H1 (cell line): ENCODE data around the gene NLRC3. TPM values are rescaled to one million over a fixed set of nuclear protein-coding genes. Genes with fewer than 3 reads are reported as not detected.

Source experiments
- CTCF ChIA-PET: fragments of 300-600 bp; sonication (Branson Sonifier 250); formaldehyde crosslinking; loops from one replicate; lab custom pipeline; 2021; ENCODE audit not compliant: partially characterized antibody; lab: Charles Lee
- POLR2A ChIA-PET: fragments of 300-600 bp; sonication (Branson Sonifier 250); formaldehyde crosslinking; loops from one replicate; lab custom pipeline; 2021; ENCODE audit warnings: inconsistent platforms; ENCODE audit not compliant: partially characterized antibody; lab: Charles Lee
- DNase-seq, 2 experiments: peaks; one replicate each; pipeline versions ENCODE4 v3.0.0 to v3.0.0-alpha.2; 2010 to 2022; ENCODE audit warnings: low spot score in 2 of 2, low read depth in 1 of 2, mixed read lengths in 1 of 2
- FAIRE-seq: peaks from 2 replicates; lab custom pipeline; 2011; peaks lifted over from hg19 to GRCh38; lab: Jason Lieb, UNC
- H2AFZ ChIP-seq: 2 replicates; pipeline ENCODE4 v1.8.1; 2012; ENCODE audit warnings: low read length, inconsistent platforms
- H2AK5ac ChIP-seq: 2 replicates; pipeline ENCODE4 v1.6.1; 2013; ENCODE audit warnings: low read depth, low read length
- H2BK120ac ChIP-seq: replicated peaks from 2 replicates; pipeline ENCODE3; 2013; ENCODE audit warnings: low read depth, low read length, inconsistent platforms
- H2BK12ac ChIP-seq: 2 replicates; pipeline ENCODE4 v1.6.1; 2013; ENCODE audit warnings: low read depth, low read length
- H2BK15ac ChIP-seq: 2 replicates; pipeline ENCODE4 v1.6.1; 2013; ENCODE audit warnings: low read length
- H2BK20ac ChIP-seq: 2 replicates; pipeline ENCODE4 v1.6.1; 2013; ENCODE audit warnings: low read length
- H2BK5ac ChIP-seq: 2 replicates; pipeline ENCODE4 v1.6.1; 2013; ENCODE audit warnings: low read depth, low read length
- H3K14ac ChIP-seq: 2 replicates; pipeline ENCODE4 v1.6.1; 2013; ENCODE audit warnings: inconsistent platforms; ENCODE audit not compliant: insufficient read length
- H3K18ac ChIP-seq: 2 replicates; pipeline ENCODE4 v1.6.1; 2013; ENCODE audit warnings: low read length; ENCODE audit errors: extremely low read depth
- H3K23ac ChIP-seq: 2 replicates; pipeline ENCODE4 v1.6.1; 2013; ENCODE audit warnings: inconsistent platforms; ENCODE audit not compliant: insufficient read length
- H3K23me2 ChIP-seq: 2 replicates; pipeline ENCODE4 v1.6.1; 2013; ENCODE audit warnings: low read depth, low read length
- H3K27ac ChIP-seq: 2 replicates; pipeline ENCODE4 v1.6.1; 2011; ENCODE audit warnings: low read depth, low read length, inconsistent platforms
- H3K27me3 ChIP-seq, 4 experiments: replicated peaks in 1 of 4; 1 replicate in 1 of 4; 2 replicates in 3 of 4; pipeline versions ENCODE4 v1.6.1 to v1.8.1; 2011 to 2013; ENCODE audit warnings: low read length in 3 of 4, mild to moderate bottlenecking in 3 of 4, inconsistent platforms in 2 of 4, mixed read lengths in 2 of 4, moderate library complexity in 1 of 4; ENCODE audit not compliant: control insufficient read depth in 3 of 4, insufficient read depth in 3 of 4; ENCODE audit errors: extremely low read depth in 1 of 4
- H3K36me3 ChIP-seq, 4 experiments: 2 replicates each; pipeline versions ENCODE4 v1.6.1 to v1.8.1; 2011 to 2013; ENCODE audit warnings: mild to moderate bottlenecking in 4 of 4, low read length in 3 of 4, moderate library complexity in 2 of 4, control low read depth in 1 of 4, inconsistent platforms in 1 of 4; ENCODE audit not compliant: insufficient read depth in 4 of 4, control insufficient read depth in 2 of 4
- H3K4ac ChIP-seq: replicated peaks from 2 replicates; pipeline ENCODE3; 2013; ENCODE audit warnings: low read length, low read depth, mixed read lengths, inconsistent platforms; ENCODE audit not compliant: insufficient read length
- H3K4me1 ChIP-seq, 4 experiments: replicated peaks in 1 of 4; 1 replicate in 1 of 4; 2 replicates in 3 of 4; pipeline versions ENCODE4 v1.6.1 to v1.8.1; 2011 to 2013; ENCODE audit warnings: low read length in 3 of 4, inconsistent platforms in 2 of 4, mixed read lengths in 1 of 4; ENCODE audit not compliant: insufficient read depth in 4 of 4, control insufficient read depth in 3 of 4
- H3K4me2 ChIP-seq, 2 experiments: 2 replicates each; pipeline versions ENCODE4 v1.6.1 to v1.8.1; 2011 to 2013; ENCODE audit warnings: low read depth in 2 of 2, low read length in 2 of 2, control low read depth in 1 of 2, inconsistent platforms in 1 of 2, mild to moderate bottlenecking in 1 of 2; ENCODE audit not compliant: insufficient read depth in 1 of 2
- H3K4me3 ChIP-seq, 4 experiments: fragments of 200-600, 300-600 bp in 1 of 4; sonication (generic), shearing (Covaris generic), sonication (Bioruptor Twin) in 1 of 4; 2 replicates each; pipeline versions ENCODE4 v1.5.1 to v1.8.1; 2011 to 2016; ENCODE audit warnings: low read length in 4 of 4, low read depth in 3 of 4, control low read depth in 2 of 4, inconsistent platforms in 2 of 4, mild to moderate bottlenecking in 2 of 4, mixed read lengths in 1 of 4, moderate library complexity in 1 of 4; ENCODE audit not compliant: insufficient read depth in 2 of 4; ENCODE audit errors: extremely low read depth in 1 of 4
- H3K56ac ChIP-seq: replicated peaks from 2 replicates; pipeline ENCODE3; 2013; ENCODE audit warnings: low read depth, mild to moderate bottlenecking, mixed read lengths, low read length, inconsistent platforms; ENCODE audit not compliant: insufficient read length
- H3K79me1 ChIP-seq: 2 replicates; pipeline ENCODE4 v1.6.1; 2013; ENCODE audit warnings: low read depth, low read length, control low read depth
- H3K79me2 ChIP-seq, 2 experiments: 2 replicates each; pipeline versions ENCODE4 v1.6.1 to v1.8.1; 2012 to 2013; ENCODE audit warnings: low read length in 2 of 2, mild to moderate bottlenecking in 2 of 2, inconsistent platforms in 1 of 2; ENCODE audit not compliant: insufficient read depth in 2 of 2, control insufficient read depth in 1 of 2
- H3K9ac ChIP-seq, 4 experiments: replicated peaks in 1 of 4; 1 replicate in 1 of 4; 2 replicates in 3 of 4; pipeline versions ENCODE4 v1.6.1 to v1.8.1; 2011 to 2013; ENCODE audit warnings: low read depth in 3 of 4, low read length in 3 of 4, control low read depth in 2 of 4, mild to moderate bottlenecking in 2 of 4, moderate library complexity in 2 of 4, inconsistent platforms in 1 of 4; ENCODE audit errors: extremely low read depth in 1 of 4
- H3K9me3 ChIP-seq, 2 experiments: 2 replicates each; pipeline versions ENCODE4 v1.6.1 to v1.8.1; 2012 to 2013; ENCODE audit warnings: mild to moderate bottlenecking in 2 of 2, moderate library complexity in 2 of 2, control low read depth in 1 of 2, inconsistent platforms in 1 of 2, low read depth in 1 of 2, low read length in 1 of 2, mixed read lengths in 1 of 2; ENCODE audit not compliant: insufficient read depth in 2 of 2
- H4K20me1 ChIP-seq, 2 experiments: replicated peaks in 1 of 2; 2 replicates each; pipeline versions ENCODE3 to v1.8.1; 2011 to 2013; ENCODE audit warnings: inconsistent platforms in 2 of 2, low read length in 2 of 2, mild to moderate bottlenecking in 1 of 2; ENCODE audit not compliant: insufficient read depth in 2 of 2, control insufficient read depth in 1 of 2
- H4K5ac ChIP-seq: 2 replicates; pipeline ENCODE4 v1.6.1; 2013; ENCODE audit warnings: low read length, low read depth, mixed read lengths, inconsistent platforms; ENCODE audit not compliant: insufficient read length
- H4K8ac ChIP-seq: 2 replicates; pipeline ENCODE4 v1.8.0; 2013; ENCODE audit warnings: mild to moderate bottlenecking, moderate library complexity, low read length, inconsistent platforms; ENCODE audit not compliant: insufficient read depth; ENCODE audit errors: extremely low read depth
- H4K91ac ChIP-seq: replicated peaks from 2 replicates; pipeline ENCODE3; 2013; ENCODE audit warnings: low read length, mixed read lengths, inconsistent platforms; ENCODE audit not compliant: insufficient read length
- CEBPB ChIP-seq: IDR thresholded peaks from 2 replicates; pipeline ENCODE4 v1.6.1; 2012; ENCODE audit warnings: low read depth, low read length
- HDAC6 ChIP-seq: IDR thresholded peaks from one replicate; pipeline ENCODE4 v1.7.1; 2012; ENCODE audit warnings: low read depth, mild to moderate bottlenecking, inconsistent platforms, low read length, moderate library complexity
- JUN ChIP-seq: IDR thresholded peaks from 2 replicates; pipeline ENCODE4 v1.6.1; 2011; ENCODE audit warnings: low read depth, mild to moderate bottlenecking, improper control_type of control experiment, low read length
- SIX5 ChIP-seq: IDR thresholded peaks from 2 replicates; pipeline ENCODE4 v1.6.1; 2011; ENCODE audit warnings: mild to moderate bottlenecking, low read depth, low read length
- TEAD4 ChIP-seq: IDR thresholded peaks from 2 replicates; pipeline ENCODE4 v1.6.1; 2012; ENCODE audit warnings: low read depth, low read length, inconsistent platforms, mixed read lengths
- WGBS, 2 experiments: shearing (Covaris generic) in 1 of 2; methylation state at CpG; one replicate each; pipeline versions ENCODE4 v1.1.6 to v1.1.7; 2013 to 2015; ENCODE audit warnings: low lambda C conversion rate in 2 of 2, mixed read lengths in 2 of 2, inconsistent platforms in 1 of 2, low coverage in 1 of 2, missing lambda C conversion rate in 1 of 2; ENCODE audit not compliant: insufficient replicate concordance in 2 of 2, insufficient coverage in 1 of 2, insufficient read length in 1 of 2; ENCODE audit errors: extremely low coverage in 1 of 2, missing lambda C conversion rate in 1 of 2; 5-methylcytosine and 5-hydroxymethylcytosine counted together
- polyA plus RNA-seq, 7 experiments: library from polyadenylated mRNA; depleted of rRNA in 3 of 7; stranded (reverse) in 5 of 7; unstranded in 2 of 7; fragments of >200 nt in 5 of 7; fragments of 200-250 nt in 2 of 7; gene quantifications; 1 replicate in 5 of 7; 2 replicates in 1 of 7; 4 replicates in 1 of 7; pipeline versions ENCODE4 v1.2.1 to v1.2.3, GENCODE V29; 2011 to 2013; ENCODE audit warnings: missing spikeins in 2 of 7, mixed read lengths in 2 of 7
- total RNA-seq: library from RNA; stranded (reverse); fragmentation: NEBNext Ultra II Directional; extraction: Animal tissue kit (Norgen Biotek cat#: 25700); gene quantifications from 2 replicates; pipeline ENCODE4 v1.2.1, GENCODE V29; 2021
- TF ChIP-seq, protein P1 (sequence below): IDR thresholded peaks from 2 replicates; pipeline ENCODE4 v1.6.1; 2011; ENCODE audit warnings: low read depth, mild to moderate bottlenecking, low read length; ENCODE audit not compliant: insufficient read depth
- TF ChIP-seq, protein P2 (sequence below): IDR thresholded peaks from 2 replicates; pipeline ENCODE4 v1.6.1; 2012; ENCODE audit warnings: inconsistent platforms

Gene NLRC3
- total and polyA plus RNA-seq, 2 of the 8 experiments (the other 6 are each of a cell fraction or from before 2014, with no cell fraction given): 0.18 to 0.20 TPM

DNA sequence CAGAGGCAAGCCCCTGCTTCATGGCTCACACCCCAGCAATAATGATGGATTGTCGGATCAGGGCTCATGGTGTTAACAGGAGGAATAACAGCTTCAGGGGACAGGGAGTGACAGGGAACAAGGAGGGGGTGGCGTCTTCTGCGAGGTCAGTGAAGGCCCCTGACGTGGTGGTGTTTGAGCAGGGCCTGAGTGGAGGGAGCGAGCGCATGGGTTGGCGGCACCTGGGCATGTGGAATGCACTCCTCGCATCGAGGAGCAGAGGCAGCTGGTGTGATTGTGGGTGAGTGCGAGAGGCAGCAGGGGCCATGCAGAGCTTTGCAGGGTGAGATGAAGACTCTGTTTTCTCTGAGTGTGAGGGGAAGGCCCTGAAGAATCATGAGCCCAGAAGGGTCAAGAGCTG is 43.1 kb downstream of the NLRC3 start:
- CTCF ChIA-PET: interaction anchor here (0.8 to 1.7 kb wide), 4 partner anchors 9 to 104 kb away, joined by 3 to 5 read pairs (median 4); no protein-coding TSS in a partner anchor

More for the DNA sequence above, 43.1 kb downstream of the NLRC3 start:
- no peaks in the 10 kb centered on the region for H3K79me1 ChIP-seq
- H4K5ac ChIP-seq: no peak overlapping the region
- no peaks in the 10 kb centered on the region for H3K4me1 ChIP-seq
- no peaks in the 10 kb centered on the region for H3K27me3 ChIP-seq
- no peak overlapping the region for H3K4me3 ChIP-seq
- POLR2A ChIA-PET: interaction anchor here (0.6 to 1.4 kb wide), 2 partner anchors 8 to 132 kb away, joined by 3 to 4 read pairs; no protein-coding TSS in a partner anchor
- no peak overlapping the region for H3K27ac ChIP-seq
- H3K23me2 ChIP-seq: no peaks in the 10 kb centered on the region
- H3K14ac ChIP-seq: no peak overlapping the region
- H2BK20ac ChIP-seq: no peak overlapping the region
- peak overlapping the region; percentile 63; the same call in 1 of the 2 replicates for H4K8ac ChIP-seq
- H3K9me3 ChIP-seq: no peaks in the 10 kb centered on the region
- H2AK5ac ChIP-seq: no peak overlapping the region
- H4K91ac ChIP-seq: no peak overlapping the region
- H3K36me3 ChIP-seq: peaks cover 0 to 16% (median 3%) of the 10 kb centered on the region in 4 experiments; a peak in 4 of 8 replicates
- 0 out of 7 replicates have a peak overlapping the region, but pooled peaks of 1 of the 4 experiments have one; percentile 2 for H3K9ac ChIP-seq
- DNase-seq (no peak), FAIRE-seq (no peak)
- H2BK12ac ChIP-seq: no peak overlapping the region
- H3K18ac ChIP-seq: no peak overlapping the region
- H2BK120ac ChIP-seq: no peak overlapping the region
- H4K20me1 ChIP-seq: peaks cover 0 to 1% of the 10 kb centered on the region in 2 experiments
- 0 out of 2 replicates have a peak overlapping the region, but pooled peaks have one; percentile 52 for H2BK5ac ChIP-seq
- no peak overlapping the region for H3K4ac ChIP-seq
- H3K79me2 ChIP-seq: no peaks in the 10 kb centered on the region
- no peak overlapping the region for H3K56ac ChIP-seq
- H2AFZ ChIP-seq: no peak overlapping the region
- no peak overlapping the region for H2BK15ac ChIP-seq
- WGBS, 2 experiments: 84% methylated on average over 10 of the region's 10 CpGs; no CpG with 5 or more reads in 1 of the 2 experiments
- TF ChIP-seq JUN: no peak
- no peak for TF ChIP-seq CEBPB
- no peak for TF ChIP-seq SIX5
- TF ChIP-seq, protein P1, sequence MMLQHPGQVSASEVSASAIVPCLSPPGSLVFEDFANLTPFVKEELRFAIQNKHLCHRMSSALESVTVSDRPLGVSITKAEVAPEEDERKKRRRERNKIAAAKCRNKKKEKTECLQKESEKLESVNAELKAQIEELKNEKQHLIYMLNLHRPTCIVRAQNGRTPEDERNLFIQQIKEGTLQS: no peak
- TF ChIP-seq TEAD4: no peak
- TF ChIP-seq HDAC6: no peak
- TF ChIP-seq, protein P2, sequence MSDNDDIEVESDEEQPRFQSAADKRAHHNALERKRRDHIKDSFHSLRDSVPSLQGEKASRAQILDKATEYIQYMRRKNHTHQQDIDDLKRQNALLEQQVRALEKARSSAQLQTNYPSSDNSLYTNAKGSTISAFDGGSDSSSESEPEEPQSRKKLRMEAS: no peak
- H3K23ac ChIP-seq: no peak overlapping the region
- H3K4me2 ChIP-seq: no peak overlapping the region
